Colonic mucosa (tissue), 4 donors: ENCODE data around the gene PKN2. TPM values are rescaled to one million over a fixed set of nuclear protein-coding genes. Genes with fewer than 3 reads are reported as not detected.

Experiments used
- DNase-seq: peaks from one replicate; pipeline ENCODE4 v3.0.0-alpha.2; 2020
- H3K27ac ChIP-seq: fragments of 200-600 bp; one replicate; pipeline ENCODE4 v1.8.0; 2021
- H3K27me3 ChIP-seq: fragments of 200-600 bp; one replicate; pipeline ENCODE4 v1.8.0; 2021
- H3K36me3 ChIP-seq: fragments of 200-600 bp; one replicate; pipeline ENCODE4 v1.8.0; 2021
- H3K4me1 ChIP-seq: fragments of 200-600 bp; one replicate; pipeline ENCODE4 v1.8.0; 2021; ENCODE audit warnings: mild to moderate bottlenecking
- H3K4me3 ChIP-seq: fragments of 200-600 bp; one replicate; pipeline ENCODE4 v1.8.0; 2021
- H3K9ac ChIP-seq, 2 donors: one replicate each; pipeline ENCODE4 v1.7.0; 2013; ENCODE audit warnings: control low read depth in 2 of 2, low read depth in 2 of 2, low read length in 2 of 2
- H3K9me3 ChIP-seq: fragments of 200-600 bp; one replicate; pipeline ENCODE4 v1.8.0; 2021
- CTCF ChIP-seq: fragments of 200-600 bp; IDR thresholded peaks from one replicate; pipeline ENCODE4 v1.8.0; 2022; ENCODE audit warnings: antibody characterized with exemption, mild to moderate bottlenecking
- intact Hi-C: fragments of 100-400 bp; cut with DNase I; formaldehyde crosslinking; loops from one replicate; pipeline ENCODE4 v1.14.1; 2022
- total RNA-seq, 2 donors: library from RNA; stranded (reverse); fragmentation: NEBNext Ultra II Directional in 1 of 2; extraction: Animal tissue kit (Norgen Biotek cat#: 25700) in 1 of 2; gene quantifications; one replicate each; pipeline ENCODE4 v1.2.1, GENCODE V29; 2021
- donor health status: healthy.
- donor health status: DM: no; HTN: no; CAD: no.
- donor health status: DM: no; HTN: no; CAD: no.

Gene PKN2
- total RNA-seq, 2 donors from 2014 or later: 41.1 to 60.5 TPM

- Histone ChIP-seq H3K4me3 (no peak overlapping the region), H3K36me3 (peaks cover 10% of the 10 kb centered on the region), H3K9me3 (no peaks in the 10 kb centered on the region), H3K27me3 (no peaks in the 10 kb centered on the region), H3K27ac (no peak overlapping the region), H3K9ac (no peak overlapping the region), H3K4me1 (no peaks in the 10 kb centered on the region)
- no peak for DNase-seq
- intact Hi-C loops: loop anchor here (10.0 kb wide), 1 partner anchor 73 kb away; no protein-coding TSS in a partner anchor
- no peak for TF ChIP-seq CTCF
Observed at GRCh38 chr1:88801575-88802208, 117.6 kb downstream of the PKN2 start.

GRCh38 chr1:88802404-88802803, 118.3 kb downstream of the PKN2 start:
- H3K36me3 ChIP-seq: peaks cover 10% of the 10 kb centered on the region

GRCh38 chr1:88802950-88803349, 118.9 kb downstream of the PKN2 start:
- no peak for TF ChIP-seq CTCF
- intact Hi-C loops: loop anchor here (10.0 kb wide), 1 partner anchor 72 kb away; no protein-coding TSS in a partner anchor
- Histone ChIP-seq H3K4me1 (no peaks in the 10 kb centered on the region), H3K27ac (no peak overlapping the region), H3K36me3 (peaks cover 10% of the 10 kb centered on the region), H3K9ac (no peak overlapping the region), H3K9me3 (no peaks in the 10 kb centered on the region), H3K27me3 (no peaks in the 10 kb centered on the region), H3K4me3 (no peak overlapping the region)
- no peak for DNase-seq

More at GRCh38 chr1:88802404-88802803, 118.3 kb downstream of the PKN2 start:
- Histone ChIP-seq H3K27ac (no peak overlapping the region), H3K4me1 (no peaks in the 10 kb centered on the region), H3K4me3 (no peak overlapping the region), H3K27me3 (no peaks in the 10 kb centered on the region), H3K9me3 (no peaks in the 10 kb centered on the region), H3K9ac (no peak overlapping the region)
- intact Hi-C loops: loop anchor here (10.0 kb wide), 1 partner anchor 72 kb away; no protein-coding TSS in a partner anchor
- DNase-seq: no peak
- TF ChIP-seq CTCF: no peak

GRCh38 chr1:88803444-88803843, 119.4 kb downstream of the PKN2 start:
- Histone ChIP-seq H3K9ac (no peak overlapping the region), H3K4me1 (no peaks in the 10 kb centered on the region), H3K27me3 (no peaks in the 10 kb centered on the region), H3K36me3 (peaks cover 10% of the 10 kb centered on the region), H3K27ac (no peak overlapping the region), H3K4me3 (no peak overlapping the region), H3K9me3 (no peaks in the 10 kb centered on the region)
- DNase-seq: no peak
- TF ChIP-seq CTCF: no peak
- intact Hi-C loops: loop anchor here (10.0 kb wide), 1 partner anchor 71 kb away; no protein-coding TSS in a partner anchor

- Histone ChIP-seq H3K9me3 (no peaks in the 10 kb centered on the region), H3K27ac (no peak overlapping the region), H3K4me1 (no peaks in the 10 kb centered on the region), H3K4me3 (no peak overlapping the region), H3K36me3 (no peaks in the 10 kb centered on the region), H3K27me3 (no peaks in the 10 kb centered on the region), H3K9ac (no peak overlapping the region)
- intact Hi-C loops: no loop called here
- DNase-seq: no peak
- TF ChIP-seq CTCF: no peak
Observed at GRCh38 chr1:88812366-88812765, 128.3 kb downstream of the PKN2 start.
